SK-N-SH (cell line): ENCODE results near the gene KIF1A. TPM values are rescaled to one million over a fixed set of nuclear protein-coding genes. Genes with fewer than 3 reads are reported as not detected.

Experiments
- CTCF ChIA-PET: fragments of 300-600, 350-600 bp; formaldehyde crosslinking; extraction: SDS; loops from one replicate; lab custom pipeline; 2021; lab: Yijun Ruan, JAX
- POLR2A ChIA-PET: fragments of 350-600 bp; sonication (Branson Sonifier 250); formaldehyde crosslinking; extraction: SDS; loops from one replicate; lab custom pipeline; 2020; ENCODE audit warnings: antibody characterized with exemption, inconsistent platforms; lab: Yijun Ruan, JAX
- DNase-seq: peaks from one replicate; pipeline ENCODE4 v3.0.0; 2012
- H2AFZ ChIP-seq: fragments of 200-600 bp; sonication (generic); 2 replicates; pipeline ENCODE4 v1.8.1; 2016; ENCODE audit warnings: antibody characterized with exemption, mild to moderate bottlenecking, low read depth
- H3F3A ChIP-seq: fragments of 200-600 bp; sonication (generic); replicated peaks from 2 replicates; pipeline ENCODE3; 2016; ENCODE audit warnings: antibody characterized with exemption, mild to moderate bottlenecking; ENCODE audit not compliant: insufficient read depth
- H3K27ac ChIP-seq, 2 experiments: fragments of 200-500 bp in 1 of 2; fragments of 200-600 bp in 1 of 2; sonication (Bioruptor generic) in 1 of 2; sonication (generic), shearing (Covaris generic) in 1 of 2; 2 replicates each; pipeline versions ENCODE4 v1.5.1 to v1.6.1; 2014 to 2016; ENCODE audit warnings: low read depth in 2 of 2, inconsistent platforms in 1 of 2, low read length in 1 of 2, mild to moderate bottlenecking in 1 of 2, mixed read lengths in 1 of 2
- H3K27me3 ChIP-seq: fragments of 200-600 bp; sonication (generic), shearing (Covaris generic); 2 replicates; pipeline ENCODE4 v1.6.1; 2016; ENCODE audit warnings: mixed run types; ENCODE audit not compliant: insufficient read depth
- H3K36me3 ChIP-seq, 2 experiments: fragments of 200-500 bp in 1 of 2; fragments of 200-600 bp in 1 of 2; sonication (Bioruptor generic) in 1 of 2; sonication (generic) in 1 of 2; replicated peaks in 1 of 2; 2 replicates each; pipeline versions ENCODE3 to v1.5.1; 2014 to 2016; ENCODE audit warnings: low read length in 1 of 2, mild to moderate bottlenecking in 1 of 2; ENCODE audit not compliant: insufficient read depth in 2 of 2, control insufficient read depth in 1 of 2
- H3K4me1 ChIP-seq, 2 experiments: fragments of 200-500 bp in 1 of 2; fragments of 200-600 bp in 1 of 2; sonication (Bioruptor generic) in 1 of 2; sonication (generic), shearing (Covaris generic) in 1 of 2; 2 replicates each; pipeline versions ENCODE4 v1.5.1 to v1.6.1; 2014 to 2016; ENCODE audit warnings: low read depth in 1 of 2, low read length in 1 of 2, mixed run types in 1 of 2; ENCODE audit not compliant: insufficient read depth in 2 of 2, control insufficient read depth in 1 of 2
- H3K4me2 ChIP-seq: fragments of 200-600 bp; sonication (generic), shearing (Covaris generic); 2 replicates; pipeline ENCODE4 v1.6.1; 2017; ENCODE audit warnings: mixed run types
- H3K4me3 ChIP-seq, 2 experiments: fragments of 200-500 bp in 1 of 2; fragments of 200-600 bp in 1 of 2; sonication (Bioruptor generic) in 1 of 2; sonication (generic), shearing (Covaris generic) in 1 of 2; 2 replicates each; pipeline versions ENCODE4 v1.5.1 to v1.8.1; 2014 to 2016; ENCODE audit warnings: low read depth in 2 of 2, inconsistent platforms in 1 of 2, low read length in 1 of 2, mild to moderate bottlenecking in 1 of 2, mixed read lengths in 1 of 2, moderate library complexity in 1 of 2
- H3K79me2 ChIP-seq: fragments of 200-600 bp; sonication (generic); 2 replicates; pipeline ENCODE4 v1.8.1; 2017; ENCODE audit warnings: mild to moderate bottlenecking; ENCODE audit not compliant: insufficient read depth
- H3K9ac ChIP-seq: fragments of 200-600 bp; sonication (generic); 2 replicates; pipeline ENCODE4 v1.6.1; 2017; ENCODE audit warnings: mixed run types
- H3K9me2 ChIP-seq: fragments of 200-600 bp; sonication (generic); 2 replicates; pipeline ENCODE4 v1.6.1; 2017; ENCODE audit warnings: mixed run types
- H3K9me3 ChIP-seq: fragments of 200-600 bp; sonication (generic); 2 replicates; pipeline ENCODE4 v1.6.1; 2017; ENCODE audit warnings: mixed run types, mild to moderate bottlenecking, moderate library complexity
- H4K20me1 ChIP-seq: fragments of 200-600 bp; sonication (generic); 2 replicates; pipeline ENCODE4 v1.6.1; 2017; ENCODE audit warnings: mild to moderate bottlenecking, mixed run types; ENCODE audit not compliant: insufficient read depth
- CHD2 ChIP-seq: fragments of 150-350 bp; IDR thresholded peaks from 2 replicates; pipeline ENCODE4 v1.6.1; 2018; ENCODE audit warnings: low read length; ENCODE audit not compliant: partially characterized antibody
- FOSL2 ChIP-seq: IDR thresholded peaks from 2 replicates; pipeline ENCODE4 v1.4.0; 2012; ENCODE audit warnings: low read depth, mild to moderate bottlenecking, moderate library complexity, borderline replicate concordance
- FOXJ3 ChIP-seq: sonication (generic); formaldehyde crosslinking; IDR thresholded peaks from 2 replicates; pipeline ENCODE4 v1.5.1; 2020; ENCODE audit warnings: mild to moderate bottlenecking, missing genetic modification reagents
- GABPA ChIP-seq: IDR thresholded peaks from 2 replicates; pipeline ENCODE4 v1.4.0; 2012; ENCODE audit warnings: low read depth, mild to moderate bottlenecking
- JUND ChIP-seq: IDR thresholded peaks from 2 replicates; pipeline ENCODE4 v1.4.0; 2012
- MEF2A ChIP-seq: IDR thresholded peaks from 2 replicates; pipeline ENCODE4 v1.4.0; 2012; ENCODE audit warnings: low read depth, borderline replicate concordance
- MXI1 ChIP-seq: IDR thresholded peaks from 2 replicates; pipeline ENCODE4 v1.6.1; 2012; ENCODE audit warnings: mild to moderate bottlenecking, low read depth, low read length, improper control_type of control experiment
- NFIC ChIP-seq: IDR thresholded peaks from 2 replicates; pipeline ENCODE4 v1.4.0; 2012; ENCODE audit warnings: borderline replicate concordance
- NRF1 ChIP-seq: IDR thresholded peaks from 2 replicates; pipeline ENCODE4 v1.6.1; 2012; ENCODE audit warnings: low read depth, mild to moderate bottlenecking, low read length
- RAD21 ChIP-seq: IDR thresholded peaks from 2 replicates; pipeline ENCODE4 v1.6.1; 2012; ENCODE audit warnings: mild to moderate bottlenecking, low read length
- SIN3A ChIP-seq: IDR thresholded peaks from 2 replicates; pipeline ENCODE4 v1.6.1; 2012; ENCODE audit warnings: low read depth, mild to moderate bottlenecking, low read length, moderate library complexity, borderline replicate concordance
- TAF1 ChIP-seq: IDR thresholded peaks from 2 replicates; pipeline ENCODE4 v1.6.1; 2012; ENCODE audit warnings: low read depth, mild to moderate bottlenecking, low read length, moderate library complexity, borderline replicate concordance
- TCF12 ChIP-seq: IDR thresholded peaks from 2 replicates; pipeline ENCODE4 v1.4.0; 2012
- YY1 ChIP-seq: IDR thresholded peaks from 2 replicates; pipeline ENCODE4 v1.4.0; 2012; ENCODE audit warnings: low read depth, mild to moderate bottlenecking
- WGBS: methylation state at CpG from one replicate; pipeline ENCODE4 v1.1.6; 2017; ENCODE audit warnings: low lambda C conversion rate; 5-methylcytosine and 5-hydroxymethylcytosine counted together
- polyA plus RNA-seq, 3 experiments: library from polyadenylated mRNA; depleted of rRNA; stranded (reverse); fragments of >200 nt; gene quantifications; 2 replicates each; pipeline ENCODE4 v1.2.3, GENCODE V29; 2012
- TF ChIP-seq, protein P1 (sequence below): IDR thresholded peaks from 2 replicates; pipeline ENCODE4 v1.4.0; 2012; ENCODE audit warnings: low read depth, borderline replicate concordance
- TF ChIP-seq, protein P2 (sequence below): fragments of 150-350 bp; IDR thresholded peaks from 2 replicates; pipeline ENCODE4 v1.6.1; 2017; ENCODE audit warnings: antibody characterized with exemption, low read length, low read depth, borderline replicate concordance
- TF ChIP-seq, protein P3 (sequence below): IDR thresholded peaks from 2 replicates; pipeline ENCODE4 v1.4.0; 2012; ENCODE audit warnings: low read depth, borderline replicate concordance
- TF ChIP-seq, protein P4 (sequence below): IDR thresholded peaks from 2 replicates; pipeline ENCODE4 v1.6.1; 2012; ENCODE audit warnings: mild to moderate bottlenecking, low read depth, low read length, moderate library complexity
- TF ChIP-seq, protein P5 (sequence below): fragments of 200-600 bp; sonication (generic); IDR thresholded peaks from 2 replicates; pipeline ENCODE4 v1.6.1; 2017; ENCODE audit warnings: antibody characterized with exemption, mild to moderate bottlenecking, moderate library complexity
- TF ChIP-seq, protein P6 (sequence below): IDR thresholded peaks from 2 replicates; pipeline ENCODE4 v1.4.0; 2012; ENCODE audit warnings: low read depth

The KIF1A gene
- polyA plus RNA-seq, 1 of the 3 experiments (the other 2 are of a cell fraction) = 0.21 TPM

DNA sequence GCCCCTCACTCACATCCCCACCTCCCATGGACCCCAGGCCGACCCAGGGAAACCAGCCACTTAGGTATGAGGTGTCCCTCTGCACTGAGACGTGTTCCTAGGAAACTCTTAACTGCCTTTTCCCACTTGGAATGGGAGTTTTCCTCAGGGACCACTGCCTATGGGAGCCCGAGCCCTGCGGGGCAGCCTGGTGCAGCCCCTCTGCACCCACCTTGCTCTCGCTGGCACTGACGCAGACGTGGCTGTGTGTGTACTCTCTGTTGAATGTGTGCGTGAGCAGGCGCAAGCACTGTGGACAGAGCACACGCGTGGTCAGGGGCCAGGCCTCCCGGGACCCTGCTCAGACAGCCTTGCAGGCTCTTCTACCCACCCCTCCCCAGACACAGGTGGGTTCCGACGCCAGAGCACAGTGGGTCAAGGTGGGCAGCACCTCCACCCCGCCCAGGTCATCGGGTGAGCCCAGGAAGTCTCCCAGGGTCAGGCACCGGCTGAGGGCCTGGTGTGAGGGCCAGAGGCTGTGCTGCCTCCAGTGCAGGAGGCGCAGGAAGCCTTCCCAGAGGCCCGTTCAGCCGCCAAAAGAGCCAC, 98.3 kb downstream of the KIF1A start:
- no peaks in the 10 kb centered on the region for H3K9me3 ChIP-seq
- H3K27me3 ChIP-seq = no peaks in the 10 kb centered on the region
- no peak overlapping the region for H2AFZ ChIP-seq
- no peak overlapping the region for H3K9ac ChIP-seq
- no peaks in the 10 kb centered on the region for H3F3A ChIP-seq
- no peak for DNase-seq
- no peak overlapping the region for H3K4me3 ChIP-seq
- no peaks in the 10 kb centered on the region for H4K20me1 ChIP-seq
- no peak overlapping the region for H3K4me2 ChIP-seq
- no peak overlapping the region for H3K27ac ChIP-seq
- POLR2A ChIA-PET = interaction anchor here (1.2 kb wide), 1 partner anchor 9 kb away, joined by 4 read pairs; no protein-coding TSS in a partner anchor
- no peaks in the 10 kb centered on the region; a peak in 1 of 4 replicates for H3K4me1 ChIP-seq
- 66% methylated on average over 16 of the region's 20 CpGs for WGBS
- H3K79me2 ChIP-seq = no peaks in the 10 kb centered on the region
- CTCF ChIA-PET = interaction anchor here (1.9 kb wide), 1 partner anchor 119 kb away, joined by 4 read pairs; no protein-coding TSS in a partner anchor
- TF ChIP-seq NRF1 (no peak), CHD2 (no peak), RAD21 (no peak), MXI1 (no peak), TAF1 (no peak), GABPA (no peak), YY1 (no peak), MEF2A (no peak), SIN3A (no peak), FOSL2 (no peak), JUND (no peak), FOXJ3 (CRISPR knock-in tag) (no peak), NFIC (no peak), TCF12 (no peak)
- TF ChIP-seq, protein P1, sequence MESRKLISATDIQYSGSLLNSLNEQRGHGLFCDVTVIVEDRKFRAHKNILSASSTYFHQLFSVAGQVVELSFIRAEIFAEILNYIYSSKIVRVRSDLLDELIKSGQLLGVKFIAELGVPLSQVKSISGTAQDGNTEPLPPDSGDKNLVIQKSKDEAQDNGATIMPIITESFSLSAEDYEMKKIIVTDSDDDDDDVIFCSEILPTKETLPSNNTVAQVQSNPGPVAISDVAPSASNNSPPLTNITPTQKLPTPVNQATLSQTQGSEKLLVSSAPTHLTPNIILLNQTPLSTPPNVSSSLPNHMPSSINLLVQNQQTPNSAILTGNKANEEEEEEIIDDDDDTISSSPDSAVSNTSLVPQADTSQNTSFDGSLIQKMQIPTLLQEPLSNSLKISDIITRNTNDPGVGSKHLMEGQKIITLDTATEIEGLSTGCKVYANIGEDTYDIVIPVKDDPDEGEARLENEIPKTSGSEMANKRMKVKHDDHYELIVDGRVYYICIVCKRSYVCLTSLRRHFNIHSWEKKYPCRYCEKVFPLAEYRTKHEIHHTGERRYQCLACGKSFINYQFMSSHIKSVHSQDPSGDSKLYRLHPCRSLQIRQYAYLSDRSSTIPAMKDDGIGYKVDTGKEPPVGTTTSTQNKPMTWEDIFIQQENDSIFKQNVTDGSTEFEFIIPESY = no peak
- TF ChIP-seq, protein P2, sequence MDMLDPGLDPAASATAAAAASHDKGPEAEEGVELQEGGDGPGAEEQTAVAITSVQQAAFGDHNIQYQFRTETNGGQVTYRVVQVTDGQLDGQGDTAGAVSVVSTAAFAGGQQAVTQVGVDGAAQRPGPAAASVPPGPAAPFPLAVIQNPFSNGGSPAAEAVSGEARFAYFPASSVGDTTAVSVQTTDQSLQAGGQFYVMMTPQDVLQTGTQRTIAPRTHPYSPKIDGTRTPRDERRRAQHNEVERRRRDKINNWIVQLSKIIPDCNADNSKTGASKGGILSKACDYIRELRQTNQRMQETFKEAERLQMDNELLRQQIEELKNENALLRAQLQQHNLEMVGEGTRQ = no peak
- TF ChIP-seq, protein P3, sequence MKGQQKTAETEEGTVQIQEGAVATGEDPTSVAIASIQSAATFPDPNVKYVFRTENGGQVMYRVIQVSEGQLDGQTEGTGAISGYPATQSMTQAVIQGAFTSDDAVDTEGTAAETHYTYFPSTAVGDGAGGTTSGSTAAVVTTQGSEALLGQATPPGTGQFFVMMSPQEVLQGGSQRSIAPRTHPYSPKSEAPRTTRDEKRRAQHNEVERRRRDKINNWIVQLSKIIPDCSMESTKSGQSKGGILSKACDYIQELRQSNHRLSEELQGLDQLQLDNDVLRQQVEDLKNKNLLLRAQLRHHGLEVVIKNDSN = no peak
- TF ChIP-seq, protein P4, sequence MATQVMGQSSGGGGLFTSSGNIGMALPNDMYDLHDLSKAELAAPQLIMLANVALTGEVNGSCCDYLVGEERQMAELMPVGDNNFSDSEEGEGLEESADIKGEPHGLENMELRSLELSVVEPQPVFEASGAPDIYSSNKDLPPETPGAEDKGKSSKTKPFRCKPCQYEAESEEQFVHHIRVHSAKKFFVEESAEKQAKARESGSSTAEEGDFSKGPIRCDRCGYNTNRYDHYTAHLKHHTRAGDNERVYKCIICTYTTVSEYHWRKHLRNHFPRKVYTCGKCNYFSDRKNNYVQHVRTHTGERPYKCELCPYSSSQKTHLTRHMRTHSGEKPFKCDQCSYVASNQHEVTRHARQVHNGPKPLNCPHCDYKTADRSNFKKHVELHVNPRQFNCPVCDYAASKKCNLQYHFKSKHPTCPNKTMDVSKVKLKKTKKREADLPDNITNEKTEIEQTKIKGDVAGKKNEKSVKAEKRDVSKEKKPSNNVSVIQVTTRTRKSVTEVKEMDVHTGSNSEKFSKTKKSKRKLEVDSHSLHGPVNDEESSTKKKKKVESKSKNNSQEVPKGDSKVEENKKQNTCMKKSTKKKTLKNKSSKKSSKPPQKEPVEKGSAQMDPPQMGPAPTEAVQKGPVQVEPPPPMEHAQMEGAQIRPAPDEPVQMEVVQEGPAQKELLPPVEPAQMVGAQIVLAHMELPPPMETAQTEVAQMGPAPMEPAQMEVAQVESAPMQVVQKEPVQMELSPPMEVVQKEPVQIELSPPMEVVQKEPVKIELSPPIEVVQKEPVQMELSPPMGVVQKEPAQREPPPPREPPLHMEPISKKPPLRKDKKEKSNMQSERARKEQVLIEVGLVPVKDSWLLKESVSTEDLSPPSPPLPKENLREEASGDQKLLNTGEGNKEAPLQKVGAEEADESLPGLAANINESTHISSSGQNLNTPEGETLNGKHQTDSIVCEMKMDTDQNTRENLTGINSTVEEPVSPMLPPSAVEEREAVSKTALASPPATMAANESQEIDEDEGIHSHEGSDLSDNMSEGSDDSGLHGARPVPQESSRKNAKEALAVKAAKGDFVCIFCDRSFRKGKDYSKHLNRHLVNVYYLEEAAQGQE = no peak
- TF ChIP-seq, protein P5, sequence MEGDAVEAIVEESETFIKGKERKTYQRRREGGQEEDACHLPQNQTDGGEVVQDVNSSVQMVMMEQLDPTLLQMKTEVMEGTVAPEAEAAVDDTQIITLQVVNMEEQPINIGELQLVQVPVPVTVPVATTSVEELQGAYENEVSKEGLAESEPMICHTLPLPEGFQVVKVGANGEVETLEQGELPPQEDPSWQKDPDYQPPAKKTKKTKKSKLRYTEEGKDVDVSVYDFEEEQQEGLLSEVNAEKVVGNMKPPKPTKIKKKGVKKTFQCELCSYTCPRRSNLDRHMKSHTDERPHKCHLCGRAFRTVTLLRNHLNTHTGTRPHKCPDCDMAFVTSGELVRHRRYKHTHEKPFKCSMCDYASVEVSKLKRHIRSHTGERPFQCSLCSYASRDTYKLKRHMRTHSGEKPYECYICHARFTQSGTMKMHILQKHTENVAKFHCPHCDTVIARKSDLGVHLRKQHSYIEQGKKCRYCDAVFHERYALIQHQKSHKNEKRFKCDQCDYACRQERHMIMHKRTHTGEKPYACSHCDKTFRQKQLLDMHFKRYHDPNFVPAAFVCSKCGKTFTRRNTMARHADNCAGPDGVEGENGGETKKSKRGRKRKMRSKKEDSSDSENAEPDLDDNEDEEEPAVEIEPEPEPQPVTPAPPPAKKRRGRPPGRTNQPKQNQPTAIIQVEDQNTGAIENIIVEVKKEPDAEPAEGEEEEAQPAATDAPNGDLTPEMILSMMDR = no peak
- TF ChIP-seq, protein P6, sequence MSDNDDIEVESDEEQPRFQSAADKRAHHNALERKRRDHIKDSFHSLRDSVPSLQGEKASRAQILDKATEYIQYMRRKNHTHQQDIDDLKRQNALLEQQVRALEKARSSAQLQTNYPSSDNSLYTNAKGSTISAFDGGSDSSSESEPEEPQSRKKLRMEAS = no peak
- TF ChIP-seq, all 33 proteins: peak for 0
- no peaks in the 10 kb centered on the region for H3K9me2 ChIP-seq
- H3K36me3 ChIP-seq = no peaks in the 10 kb centered on the region
